Measurements from ENCODE around the gene TENM3.

- TF ChIP-seq CTCF (IDR thresholded peaks at IDR 0.05) (no peak), POLR2A (IDR thresholded peaks at IDR 0.05) (no peak)
These were observed 513.0 kb downstream of the TENM3 start for GRCh38 chr4:182756161-182756690.

Measured in uterus (tissue), 2 donors.